GM18502 (cell line): ENCODE measurements around the gene BRD2.
A peak's percentile ranks its signal among the peaks of the same experiment; 100 is the strongest.
"Not testable (repeated sequence)": the region's sequence is repeated elsewhere in the genome, so short reads cannot be mapped to it uniquely, and the experiment has no call there.

Source experiments
- ATAC-seq: cut with Tn5 transposase; IDR thresholded peaks from one replicate; pipeline ENCODE4 v1.9.1; 2021; ENCODE audit warnings: mild to moderate bottlenecking; ENCODE audit not compliant: unreplicated experiment, poor library complexity

Gene BRD2

GRCh38 chr6:32968093-32968866 lies at the start of gene BRD2:
BRD2 (plus strand) TSS chr6:32968594; CDS start chr6:32972899, 4,305 bp downstream.
- ATAC-seq, result peak; percentile 38

- ATAC-seq, result no peak
Measured at GRCh38 chr6:32920715-32921114, 47.7 kb upstream of the BRD2 start.

- no peak for ATAC-seq
Measured at GRCh38 chr6:32922083-32922482, 46.3 kb upstream of the BRD2 start.

- ATAC-seq, result no peak
Measured at GRCh38 chr6:32931211-32931610, 37.2 kb upstream of the BRD2 start.

GRCh38 chr6:32932132-32932868 lies 36.1 kb upstream of the BRD2 start:
- no peak for ATAC-seq

GRCh38 chr6:32933661-32934085 lies 34.7 kb upstream of the BRD2 start:
- no peak for ATAC-seq

GRCh38 chr6:32935551-32936238 lies 32.7 kb upstream of the BRD2 start:
- ATAC-seq, result no peak

- ATAC-seq, result no peak
Measured at GRCh38 chr6:32936239-32937152, 31.9 kb upstream of the BRD2 start.

GRCh38 chr6:32937230-32937633 lies 31.2 kb upstream of the BRD2 start:
- no peak for ATAC-seq

GRCh38 chr6:32938494-32938893 lies 29.9 kb upstream of the BRD2 start:
- no peak for ATAC-seq

- ATAC-seq, result peak; percentile 61
Measured at GRCh38 chr6:32940656-32941213, 27.7 kb upstream of the BRD2 start, which contains the start of gene HLA-DMB. HLA-DMB (minus strand) TSS chr6:32941028; CDS start chr6:32940807, 221 bp downstream.

- ATAC-seq, result peak; percentile 54
Measured at GRCh38 chr6:32941214-32941768, 27.1 kb upstream of the BRD2 start.

GRCh38 chr6:32942555-32943123 lies 25.8 kb upstream of the BRD2 start:
- ATAC-seq, result not testable (repeated sequence)

GRCh38 chr6:32943864-32944649 lies 24.3 kb upstream of the BRD2 start:
- ATAC-seq, result peak; percentile 46

GRCh38 chr6:32945108-32945760 lies 23.2 kb upstream of the BRD2 start:
- no peak for ATAC-seq

GRCh38 chr6:32945953-32946352 lies 22.4 kb upstream of the BRD2 start:
- ATAC-seq, result no peak

- ATAC-seq, result no peak
Measured at GRCh38 chr6:32946893-32947292, 21.5 kb upstream of the BRD2 start.
